Peyer's patch (tissue), 4 donors: ENCODE results near the gene ARHGEF4.
"Not testable (repeated sequence)": the region's sequence is repeated elsewhere in the genome, so short reads cannot be mapped to it uniquely, and the experiment has no call there.

Experiments
- POLR2A ChIP-seq, 2 donors: fragments of 450-650 bp; IDR thresholded peaks; one replicate each; pipeline ENCODE4 v1.5.1; 2017; ENCODE audit warnings: antibody characterized with exemption in 2 of 2, mild to moderate bottlenecking in 2 of 2, moderate library complexity in 2 of 2
- TF ChIP-seq, protein P1 (sequence below), 6 experiments: fragments of 450-650 bp in 4 of 6; fragments of 200-600 bp in 2 of 6; sonication (generic) in 1 of 6; IDR thresholded peaks; one replicate each; pipeline ENCODE4 v1.5.1; 2017 to 2019; ENCODE audit warnings: antibody characterized with exemption in 6 of 6, mild to moderate bottlenecking in 3 of 6, moderate library complexity in 1 of 6

DNA sequence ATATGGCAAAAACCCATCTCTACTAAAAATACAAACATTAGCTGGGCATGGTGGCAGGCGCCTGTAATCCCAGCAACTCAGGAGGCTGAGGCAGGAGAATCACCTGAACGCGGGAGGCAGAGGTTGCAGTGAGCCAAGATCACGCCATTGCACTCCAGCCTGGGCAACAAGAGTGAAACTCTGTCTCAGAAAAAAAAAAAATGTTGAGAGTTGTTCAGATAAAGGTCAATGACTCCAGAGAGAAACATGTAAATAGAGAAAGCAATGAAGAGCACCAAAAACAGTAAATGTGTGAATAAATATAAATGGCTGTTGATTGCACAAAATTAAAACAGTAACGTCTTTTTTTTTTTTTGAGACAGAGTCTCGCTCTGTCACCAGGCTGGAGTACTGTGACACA, 243.2 kb downstream of the ARHGEF4 start:
- TF ChIP-seq, protein P1, sequence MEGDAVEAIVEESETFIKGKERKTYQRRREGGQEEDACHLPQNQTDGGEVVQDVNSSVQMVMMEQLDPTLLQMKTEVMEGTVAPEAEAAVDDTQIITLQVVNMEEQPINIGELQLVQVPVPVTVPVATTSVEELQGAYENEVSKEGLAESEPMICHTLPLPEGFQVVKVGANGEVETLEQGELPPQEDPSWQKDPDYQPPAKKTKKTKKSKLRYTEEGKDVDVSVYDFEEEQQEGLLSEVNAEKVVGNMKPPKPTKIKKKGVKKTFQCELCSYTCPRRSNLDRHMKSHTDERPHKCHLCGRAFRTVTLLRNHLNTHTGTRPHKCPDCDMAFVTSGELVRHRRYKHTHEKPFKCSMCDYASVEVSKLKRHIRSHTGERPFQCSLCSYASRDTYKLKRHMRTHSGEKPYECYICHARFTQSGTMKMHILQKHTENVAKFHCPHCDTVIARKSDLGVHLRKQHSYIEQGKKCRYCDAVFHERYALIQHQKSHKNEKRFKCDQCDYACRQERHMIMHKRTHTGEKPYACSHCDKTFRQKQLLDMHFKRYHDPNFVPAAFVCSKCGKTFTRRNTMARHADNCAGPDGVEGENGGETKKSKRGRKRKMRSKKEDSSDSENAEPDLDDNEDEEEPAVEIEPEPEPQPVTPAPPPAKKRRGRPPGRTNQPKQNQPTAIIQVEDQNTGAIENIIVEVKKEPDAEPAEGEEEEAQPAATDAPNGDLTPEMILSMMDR (IDR thresholded peaks at IDR 0.05), result not testable (repeated sequence)
- not testable (repeated sequence) for TF ChIP-seq POLR2A (IDR thresholded peaks at IDR 0.05)
